ENCODE data around the gene CREBBP.
A peak's percentile ranks its signal among the peaks of the same experiment; 100 is the strongest.

CREBBP gene

GRCh38 chr16:3735541-3735940 is 145.0 kb downstream of the CREBBP start:
- Histone ChIP-seq H3K9me3 (ENCODE audit: insufficient read depth, low read depth, low read length) (peaks cover 7% of the 10 kb centered on the region), H3K4ac (ENCODE audit: low read depth, low read length) (no peak overlapping the region), H4K12ac (ENCODE audit: low read depth, low read length) (no peak overlapping the region), H3K27me3 (ENCODE audit: insufficient read depth, low read length) (no peaks in the 10 kb centered on the region), H3K4me2 (ENCODE audit: low read length) (no peak overlapping the region), H3K79me2 (ENCODE audit: control insufficient read depth, insufficient read depth, low read length, poor library complexity) (no peaks in the 10 kb centered on the region), H3K4me3 (ENCODE audit: low read depth, low read length) (peak overlapping the region; percentile 25), H3K18ac (ENCODE audit: low read length) (no peak overlapping the region), H3K4me1 (ENCODE audit: control insufficient read depth in 1 of 2, insufficient read depth in 2 of 2, low read length in 2 of 2) (no peaks in the 10 kb centered on the region), H3K14ac (ENCODE audit: low read length) (no peak overlapping the region), H2BK12ac (ENCODE audit: low read length) (no peak overlapping the region), H3K27ac (ENCODE audit: low read depth, low read length) (no peak overlapping the region), H3K79me1 (ENCODE audit: low read length) (no peaks in the 10 kb centered on the region), H3K23ac (ENCODE audit: low read length) (no peak overlapping the region), H4K91ac (ENCODE audit: low read depth, low read length) (no peak overlapping the region), H3K9ac (ENCODE audit: low read length) (no peak overlapping the region), H2AK5ac (ENCODE audit: low read length) (no peak overlapping the region), H3K36me3 (ENCODE audit: control insufficient read depth in 1 of 2, insufficient read depth in 2 of 2, low read length in 2 of 2) (peaks cover 70 to 80% of the 10 kb centered on the region in 2 experiments), H4K8ac (ENCODE audit: low read depth, low read length) (no peak overlapping the region), H2BK120ac (ENCODE audit: insufficient read depth, low read length, poor library complexity) (no peak overlapping the region), H2BK5ac (ENCODE audit: low read depth, low read length, poor library complexity) (no peak overlapping the region), H2AFZ (ENCODE audit: insufficient read depth, low read length, poor library complexity) (no peak overlapping the region)
- no peak for DNase-seq
- no CpG with 5 or more reads among the region's 13 CpGs for WGBS (ENCODE audit: extremely low coverage, insufficient coverage, insufficient read length)

DNA sequence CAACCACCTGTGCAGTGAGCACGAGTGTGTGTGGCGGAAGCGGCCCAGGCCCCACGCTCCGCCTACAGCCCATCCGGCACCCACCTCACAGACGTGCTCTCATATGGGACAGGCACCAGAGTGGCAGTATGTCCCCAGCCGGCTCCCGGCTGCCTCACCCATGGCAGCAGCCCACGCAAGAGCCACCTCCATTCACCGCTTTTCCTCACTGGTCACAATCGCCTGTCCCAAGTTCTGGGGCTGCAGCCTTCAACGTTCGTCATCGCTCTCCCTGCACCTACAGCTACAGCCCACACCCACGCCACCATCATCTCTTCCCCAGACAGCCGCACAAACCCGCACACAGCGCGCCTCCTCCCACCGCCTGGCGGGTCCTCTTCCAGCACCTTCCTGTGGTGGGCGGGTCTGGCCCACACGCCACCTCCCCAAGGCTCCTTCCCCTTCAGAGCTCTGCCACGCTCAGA is 145.7 kb downstream of the CREBBP start:
- H2BK120ac ChIP-seq (ENCODE audit: insufficient read depth, low read length, poor library complexity) = no peak overlapping the region
- H3K27me3 ChIP-seq (ENCODE audit: insufficient read depth, low read length) = no peaks in the 10 kb centered on the region
- no peak overlapping the region for H2BK12ac ChIP-seq (ENCODE audit: low read length)
- H2BK5ac ChIP-seq (ENCODE audit: low read depth, low read length, poor library complexity) = no peak overlapping the region
- no peak overlapping the region for H2AK5ac ChIP-seq (ENCODE audit: low read length)
- H3K27ac ChIP-seq (ENCODE audit: low read depth, low read length) = no peak overlapping the region
- no peak overlapping the region for H4K91ac ChIP-seq (ENCODE audit: low read depth, low read length)
- H3K79me1 ChIP-seq (ENCODE audit: low read length) = no peaks in the 10 kb centered on the region
- no peak overlapping the region for H3K4ac ChIP-seq (ENCODE audit: low read depth, low read length)
- no peak overlapping the region for H3K23ac ChIP-seq (ENCODE audit: low read length)
- no peak overlapping the region for H4K12ac ChIP-seq (ENCODE audit: low read depth, low read length)
- H3K9ac ChIP-seq (ENCODE audit: low read length) = no peak overlapping the region
- H3K14ac ChIP-seq (ENCODE audit: low read length) = no peak overlapping the region
- H3K79me2 ChIP-seq (ENCODE audit: control insufficient read depth, insufficient read depth, low read length, poor library complexity) = no peaks in the 10 kb centered on the region
- H3K4me2 ChIP-seq (ENCODE audit: low read length) = no peak overlapping the region
- no peaks in the 10 kb centered on the region for H3K4me1 ChIP-seq (ENCODE audit: control insufficient read depth in 1 of 2, insufficient read depth in 2 of 2, low read length in 2 of 2)
- H3K9me3 ChIP-seq (ENCODE audit: insufficient read depth, low read depth, low read length) = peaks cover 7% of the 10 kb centered on the region
- no peak overlapping the region for H3K18ac ChIP-seq (ENCODE audit: low read length)
- H3K36me3 ChIP-seq (ENCODE audit: control insufficient read depth in 1 of 2, insufficient read depth in 2 of 2, low read length in 2 of 2) = peaks cover 71 to 82% of the 10 kb centered on the region in 2 experiments
- no peak overlapping the region for H2AFZ ChIP-seq (ENCODE audit: insufficient read depth, low read length, poor library complexity)
- H4K8ac ChIP-seq (ENCODE audit: low read depth, low read length) = no peak overlapping the region
- no peak for DNase-seq
- H3K4me3 ChIP-seq (ENCODE audit: low read depth, low read length) = no peak overlapping the region
- no CpG with 5 or more reads among the region's 25 CpGs for WGBS (ENCODE audit: extremely low coverage, insufficient coverage, insufficient read length)

- H3K27ac ChIP-seq (ENCODE audit: low read depth, low read length) = no peak overlapping the region
- no peak overlapping the region for H3K4me3 ChIP-seq (ENCODE audit: low read depth, low read length)
- H3K4me1 ChIP-seq (ENCODE audit: control insufficient read depth in 1 of 2, insufficient read depth in 2 of 2, low read length in 2 of 2) = no peaks in the 10 kb centered on the region
- H2AFZ ChIP-seq (ENCODE audit: insufficient read depth, low read length, poor library complexity) = no peak overlapping the region
- peaks cover 7% of the 10 kb centered on the region for H3K9me3 ChIP-seq (ENCODE audit: insufficient read depth, low read depth, low read length)
- H3K18ac ChIP-seq (ENCODE audit: low read length) = no peak overlapping the region
- no peak overlapping the region for H2BK5ac ChIP-seq (ENCODE audit: low read depth, low read length, poor library complexity)
- H2BK120ac ChIP-seq (ENCODE audit: insufficient read depth, low read length, poor library complexity) = no peak overlapping the region
- H3K14ac ChIP-seq (ENCODE audit: low read length) = no peak overlapping the region
- no peaks in the 10 kb centered on the region for H3K79me1 ChIP-seq (ENCODE audit: low read length)
- H4K8ac ChIP-seq (ENCODE audit: low read depth, low read length) = no peak overlapping the region
- no peak overlapping the region for H4K12ac ChIP-seq (ENCODE audit: low read depth, low read length)
- no peaks in the 10 kb centered on the region for H3K79me2 ChIP-seq (ENCODE audit: control insufficient read depth, insufficient read depth, low read length, poor library complexity)
- no peak overlapping the region for H3K9ac ChIP-seq (ENCODE audit: low read length)
- no peak overlapping the region for H4K91ac ChIP-seq (ENCODE audit: low read depth, low read length)
- no peak overlapping the region for H2AK5ac ChIP-seq (ENCODE audit: low read length)
- H3K4me2 ChIP-seq (ENCODE audit: low read length) = no peak overlapping the region
- WGBS (ENCODE audit: extremely low coverage, insufficient coverage, insufficient read length) = no CpG with 5 or more reads among the region's 27 CpGs
- no peak overlapping the region for H3K23ac ChIP-seq (ENCODE audit: low read length)
- no peak overlapping the region for H3K4ac ChIP-seq (ENCODE audit: low read depth, low read length)
- H3K36me3 ChIP-seq (ENCODE audit: control insufficient read depth in 1 of 2, insufficient read depth in 2 of 2, low read length in 2 of 2) = peaks cover 71 to 82% of the 10 kb centered on the region in 2 experiments
- no peaks in the 10 kb centered on the region for H3K27me3 ChIP-seq (ENCODE audit: insufficient read depth, low read length)
- no peak for DNase-seq
- H2BK12ac ChIP-seq (ENCODE audit: low read length) = no peak overlapping the region
Observed at GRCh38 chr16:3734084-3734757, 146.3 kb downstream of the CREBBP start.

DNA sequence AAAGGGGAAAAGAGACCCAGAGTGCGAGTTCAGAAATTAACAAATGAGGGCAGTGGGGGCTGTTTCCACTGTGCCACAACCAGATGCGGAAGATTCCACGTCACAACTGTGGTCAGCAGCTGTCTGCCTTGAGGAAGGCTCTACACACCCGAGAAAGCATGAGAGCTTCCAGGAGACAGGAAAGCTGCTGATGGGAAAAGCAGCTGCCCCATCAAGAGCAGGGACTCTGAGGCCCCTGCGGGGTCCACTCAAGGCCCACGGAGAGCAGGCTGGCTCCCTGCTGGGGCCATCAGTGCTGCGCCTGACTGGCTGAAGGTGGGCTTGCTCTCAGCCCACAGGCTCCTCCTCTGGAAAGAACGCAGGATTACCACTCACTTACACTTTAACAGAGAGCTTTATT is 148.3 kb downstream of the CREBBP start:
- H2AFZ ChIP-seq (ENCODE audit: insufficient read depth, low read length, poor library complexity) = no peak overlapping the region
- no peak for DNase-seq

More for the DNA sequence above, 148.3 kb downstream of the CREBBP start:
- Histone ChIP-seq H3K4me3 (ENCODE audit: low read depth, low read length) (no peak overlapping the region), H4K91ac (ENCODE audit: low read depth, low read length) (no peak overlapping the region), H2BK12ac (ENCODE audit: low read length) (no peak overlapping the region), H3K14ac (ENCODE audit: low read length) (no peak overlapping the region), H4K8ac (ENCODE audit: low read depth, low read length) (no peak overlapping the region), H3K79me2 (ENCODE audit: control insufficient read depth, insufficient read depth, low read length, poor library complexity) (no peaks in the 10 kb centered on the region), H4K12ac (ENCODE audit: low read depth, low read length) (no peak overlapping the region), H3K4me1 (ENCODE audit: control insufficient read depth in 1 of 2, insufficient read depth in 2 of 2, low read length in 2 of 2) (no peaks in the 10 kb centered on the region), H3K9ac (ENCODE audit: low read length) (no peak overlapping the region), H2BK120ac (ENCODE audit: insufficient read depth, low read length, poor library complexity) (no peak overlapping the region), H2BK5ac (ENCODE audit: low read depth, low read length, poor library complexity) (no peak overlapping the region), H3K36me3 (ENCODE audit: control insufficient read depth in 1 of 2, insufficient read depth in 2 of 2, low read length in 2 of 2) (peaks cover 81 to 89% of the 10 kb centered on the region in 2 experiments), H3K79me1 (ENCODE audit: low read length) (no peaks in the 10 kb centered on the region), H3K4me2 (ENCODE audit: low read length) (no peak overlapping the region), H3K27ac (ENCODE audit: low read depth, low read length) (no peak overlapping the region), H3K9me3 (ENCODE audit: insufficient read depth, low read depth, low read length) (peaks cover 7% of the 10 kb centered on the region), H2AK5ac (ENCODE audit: low read length) (no peak overlapping the region), H3K27me3 (ENCODE audit: insufficient read depth, low read length) (no peaks in the 10 kb centered on the region), H3K23ac (ENCODE audit: low read length) (no peak overlapping the region), H3K4ac (ENCODE audit: low read depth, low read length) (no peak overlapping the region), H3K18ac (ENCODE audit: low read length) (no peak overlapping the region)
- WGBS (ENCODE audit: extremely low coverage, insufficient coverage, insufficient read length) = no CpG with 5 or more reads among the region's 8 CpGs
